Measurements from ENCODE around the gene CDYL2.
"Not testable (repeated sequence)": the region's sequence is repeated elsewhere in the genome, so short reads cannot be mapped to it uniquely, and the experiment has no call there.

Gene CDYL2

GRCh38 chr16:80806927-80807340 is 2.5 kb upstream of the CDYL2 start:
- no peak for DNase-seq

GRCh38 chr16:80806289-80806688 is 1.9 kb upstream of the CDYL2 start:
- DNase-seq, result no peak

GRCh38 chr16:80804056-80804525 is 307 bp downstream of the CDYL2 start:
- no peak for DNase-seq

GRCh38 chr16:80803339-80804055 is 901 bp downstream of the CDYL2 start:
- DNase-seq, result no peak

- DNase-seq, result no peak
Measured at GRCh38 chr16:80802902-80803301, 1.5 kb downstream of the CDYL2 start.

GRCh38 chr16:80802138-80802537 is 2.3 kb downstream of the CDYL2 start:
- DNase-seq, result no peak

GRCh38 chr16:80794071-80794470 is 10.3 kb downstream of the CDYL2 start:
- no peak for DNase-seq

- DNase-seq, result no peak
Measured at GRCh38 chr16:80792031-80792430, 12.4 kb downstream of the CDYL2 start.

- no peak for DNase-seq
Measured at GRCh38 chr16:80791411-80791810, 13.0 kb downstream of the CDYL2 start.

- DNase-seq, result no peak
Measured at GRCh38 chr16:80790751-80791150, 13.6 kb downstream of the CDYL2 start.

- DNase-seq, result no peak
Measured at GRCh38 chr16:80788027-80788426, 16.4 kb downstream of the CDYL2 start.

GRCh38 chr16:80786561-80786960 is 17.8 kb downstream of the CDYL2 start:
- DNase-seq, result not testable (repeated sequence)

GRCh38 chr16:80784951-80785350 is 19.4 kb downstream of the CDYL2 start:
- no peak for DNase-seq

GRCh38 chr16:80778703-80779102 is 25.7 kb downstream of the CDYL2 start:
- no peak for DNase-seq

- no peak for DNase-seq
Measured at GRCh38 chr16:80776856-80777255, 27.5 kb downstream of the CDYL2 start.

GRCh38 chr16:80775450-80775849 is 28.9 kb downstream of the CDYL2 start:
- DNase-seq, result no peak

- no peak for DNase-seq
Measured at GRCh38 chr16:80766798-80767197, 37.6 kb downstream of the CDYL2 start.

- DNase-seq, result no peak
Measured at GRCh38 chr16:80759419-80760162, 44.8 kb downstream of the CDYL2 start.

- no peak for DNase-seq
Measured at GRCh38 chr16:80754476-80754875, 49.9 kb downstream of the CDYL2 start.

- DNase-seq, result no peak
Measured at GRCh38 chr16:80752541-80752940, 51.9 kb downstream of the CDYL2 start.

GRCh38 chr16:80751167-80751566 is 53.2 kb downstream of the CDYL2 start:
- DNase-seq, result no peak

- no peak for DNase-seq
Measured at GRCh38 chr16:80746231-80746630, 58.2 kb downstream of the CDYL2 start.

- no peak for DNase-seq
Measured at GRCh38 chr16:80744856-80745255, 59.5 kb downstream of the CDYL2 start.

GRCh38 chr16:80743772-80744171 is 60.6 kb downstream of the CDYL2 start:
- DNase-seq, result no peak
